Prostate gland (tissue), 2 donors: ENCODE measurements around the gene ERG. TPM values are rescaled to one million over a fixed set of nuclear protein-coding genes. Genes with fewer than 3 reads are reported as not detected.

Experiments used
- DNase-seq: peaks from one replicate; pipeline ENCODE4 v3.0.0-alpha.2; 2019; ENCODE audit warnings: low spot score
- H3K27ac ChIP-seq, 2 donors: fragments of 200-600 bp; sonication (generic); 2 replicates each; pipeline ENCODE4 v1.5.1; 2017 to 2019
- H3K27me3 ChIP-seq: fragments of 200-600 bp; sonication (generic); replicated peaks from 2 replicates; pipeline ENCODE4 v1.5.1; 2019; ENCODE audit not compliant: insufficient read depth
- H3K36me3 ChIP-seq, 2 donors: fragments of 200-600 bp; sonication (generic); 1 replicate in 1 of 2; 2 replicates in 1 of 2; pipeline versions ENCODE4 v1.5.1 to v1.8.1; 2017 to 2019
- H3K4me1 ChIP-seq: fragments of 200-600 bp; sonication (generic); replicated peaks from 2 replicates; pipeline ENCODE4 v1.5.1; 2019
- H3K4me3 ChIP-seq, 2 donors: fragments of 200-600 bp; sonication (generic); 2 replicates each; pipeline ENCODE4 v1.5.1; 2017 to 2019
- H3K9me3 ChIP-seq: fragments of 200-600 bp; sonication (generic); 2 replicates; pipeline ENCODE4 v1.5.1; 2017
- CTCF ChIP-seq, 4 experiments: fragments of 200-600 bp in 2 of 4; fragments of 450-650 bp in 2 of 4; sonication (generic) in 2 of 4; IDR thresholded peaks; 1 replicate in 3 of 4; 2 replicates in 1 of 4; pipeline ENCODE4 v1.5.1; 2016 to 2019; ENCODE audit warnings: antibody characterized with exemption in 4 of 4, mild to moderate bottlenecking in 2 of 4, moderate library complexity in 2 of 4
- POLR2A ChIP-seq: fragments of 450-650 bp; IDR thresholded peaks from one replicate; pipeline ENCODE4 v1.6.1; 2016; ENCODE audit warnings: antibody characterized with exemption, mild to moderate bottlenecking
- POLR2AphosphoS5 ChIP-seq: sonication (generic); formaldehyde crosslinking; IDR thresholded peaks from one replicate; pipeline ENCODE4 v1.6.1; 2017; ENCODE audit warnings: antibody characterized with exemption
- WGBS: methylation state at CpG from one replicate; pipeline ENCODE4 v1.1.5; 2018; 5-methylcytosine and 5-hydroxymethylcytosine counted together
- intact Hi-C: fragments of 100-400 bp; cut with DNase I; formaldehyde crosslinking; loops from one replicate; pipeline ENCODE4 v1.14.2; 2022
- total RNA-seq, 2 donors: library from RNA; depleted of rRNA; stranded (reverse); fragments of >200 nt; gene quantifications; one replicate each; pipeline ENCODE4 v1.1.0, GENCODE V29; 2016

Gene ERG
- total RNA-seq, 2 donors from 2014 or later: 2.6 to 11.2 TPM

GRCh38 chr21:38486706-38487105 is 11.6 kb downstream of the ERG start:
- H3K27ac ChIP-seq: no peak overlapping the region
- no peak overlapping the region for H3K4me3 ChIP-seq
- no peaks in the 10 kb centered on the region for H3K27me3 ChIP-seq
- no peaks in the 10 kb centered on the region for H3K4me1 ChIP-seq
- no peaks in the 10 kb centered on the region for H3K36me3 ChIP-seq
- no peak for TF ChIP-seq CTCF (IDR thresholded peaks at IDR 0.05)
- WGBS: 72% methylated on average over 6 of the region's 6 CpGs
- H3K9me3 ChIP-seq: no peaks in the 10 kb centered on the region
- intact Hi-C loops: no loop called here
- DNase-seq: no peak

GRCh38 chr21:38486221-38486620 is 12.1 kb downstream of the ERG start:
- Histone ChIP-seq H3K27ac (no peak overlapping the region), H3K4me3 (no peak overlapping the region), H3K27me3 (no peaks in the 10 kb centered on the region), H3K4me1 (no peaks in the 10 kb centered on the region), H3K9me3 (no peaks in the 10 kb centered on the region), H3K36me3 (no peaks in the 10 kb centered on the region)
- 59% methylated on average over 5 of the region's 5 CpGs for WGBS
- no peak for TF ChIP-seq POLR2AphosphoS5
- no peak for TF ChIP-seq POLR2A
- DNase-seq: no peak
- intact Hi-C loops: no loop called here

GRCh38 chr21:38479641-38480525 is 18.4 kb downstream of the ERG start:
- Histone ChIP-seq H3K27ac (no peak overlapping the region), H3K4me1 (no peaks in the 10 kb centered on the region), H3K27me3 (no peaks in the 10 kb centered on the region), H3K4me3 (no peak overlapping the region), H3K36me3 (no peaks in the 10 kb centered on the region), H3K9me3 (no peaks in the 10 kb centered on the region)
- TF ChIP-seq POLR2A (no peak), CTCF (IDR thresholded peaks at IDR 0.05) (no peak), POLR2AphosphoS5 (no peak)
- intact Hi-C loops: no loop called here
- WGBS: 76% methylated on average over 12 of the region's 12 CpGs
- no peak for DNase-seq

- Histone ChIP-seq H3K9me3 (no peaks in the 10 kb centered on the region), H3K4me1 (no peaks in the 10 kb centered on the region), H3K4me3 (no peak overlapping the region), H3K36me3 (no peaks in the 10 kb centered on the region), H3K27me3 (no peaks in the 10 kb centered on the region), H3K27ac (no peak overlapping the region)
- WGBS: 38% methylated on average over 4 of the region's 4 CpGs
- TF ChIP-seq POLR2AphosphoS5: no peak
- TF ChIP-seq POLR2A: no peak
- no peak for TF ChIP-seq CTCF (IDR thresholded peaks at IDR 0.05)
- intact Hi-C loops: no loop called here
- no peak for DNase-seq
These were observed 19.5 kb downstream of the ERG start for GRCh38 chr21:38478782-38479181.

GRCh38 chr21:38477226-38477625 is 21.1 kb downstream of the ERG start:
- 86% methylated on average over 9 of the region's 9 CpGs for WGBS
- intact Hi-C loops: no loop called here
- no peak for TF ChIP-seq POLR2A
- TF ChIP-seq CTCF (IDR thresholded peaks at IDR 0.05): no peak
- TF ChIP-seq POLR2AphosphoS5: no peak
- H3K36me3 ChIP-seq: no peaks in the 10 kb centered on the region
- H3K4me3 ChIP-seq: no peak overlapping the region
- H3K9me3 ChIP-seq: no peaks in the 10 kb centered on the region
- H3K27ac ChIP-seq: no peak overlapping the region
- H3K27me3 ChIP-seq: no peaks in the 10 kb centered on the region
- DNase-seq: no peak
- H3K4me1 ChIP-seq: no peaks in the 10 kb centered on the region
